NCI-H1930 (cell line): ENCODE results near the gene SRP72.
"Not testable (repeated sequence)": the region's sequence is repeated elsewhere in the genome, so short reads cannot be mapped to it uniquely, and the experiment has no call there.

Source experiments
- DNase-seq, 2 experiments: peaks; one replicate each; lab custom pipeline; 2025; lab: John Stamatoyannopoulos, UW

SRP72 gene

GRCh38 chr4:56467284-56468096 is at the start of gene SRP72:
Gene SRP72, plus strand, starts transcription at chr4:56467617. Its CDS starts 19 bp downstream, at chr4:56467636.
- DNase-seq = peak; percentile 66 to 76

GRCh38 chr4:56424176-56424575 is 43.2 kb upstream of the SRP72 start:
- no peak for DNase-seq

GRCh38 chr4:56424697-56425514 is 42.5 kb upstream of the SRP72 start:
- no peak for DNase-seq

GRCh38 chr4:56425518-56425917 is 41.9 kb upstream of the SRP72 start:
- DNase-seq = no peak

- DNase-seq = no peak
These were observed 41.1 kb upstream of the SRP72 start for GRCh38 chr4:56426273-56426672.

- no peak for DNase-seq
These were observed 40.2 kb upstream of the SRP72 start for GRCh38 chr4:56427179-56427578.

GRCh38 chr4:56430203-56430602 is 37.2 kb upstream of the SRP72 start:
- no peak for DNase-seq

- no peak for DNase-seq
These were observed 34.1 kb upstream of the SRP72 start for GRCh38 chr4:56433280-56433679.

- peak in 1 of 2 experiments; percentile 15 for DNase-seq
These were observed 32.7 kb upstream of the SRP72 start for GRCh38 chr4:56434599-56435139.

GRCh38 chr4:56435140-56435926 is 32.1 kb upstream of the SRP72 start, which contains the start of gene PPAT:
Gene PPAT, minus strand, starts transcription at chr4:56435615. Its CDS starts 138 bp downstream, at chr4:56435477.
- peak; percentile 94 to 96 for DNase-seq

GRCh38 chr4:56438766-56439165 is 28.7 kb upstream of the SRP72 start:
- DNase-seq = no peak

- no peak for DNase-seq
These were observed 26.4 kb upstream of the SRP72 start for GRCh38 chr4:56440983-56441382.

GRCh38 chr4:56444719-56445118 is 22.7 kb upstream of the SRP72 start:
- no peak for DNase-seq

- DNase-seq = no peak
These were observed 21.7 kb upstream of the SRP72 start for GRCh38 chr4:56445699-56446098.

- DNase-seq = no peak
These were observed 19.1 kb upstream of the SRP72 start for GRCh38 chr4:56448301-56448700.

- DNase-seq = not testable (repeated sequence)
These were observed 17.9 kb upstream of the SRP72 start for GRCh38 chr4:56449475-56449874.

- DNase-seq = no peak
These were observed 17.1 kb upstream of the SRP72 start for GRCh38 chr4:56450342-56450741.

GRCh38 chr4:56460085-56460484 is 7.3 kb upstream of the SRP72 start:
- DNase-seq = no peak

- DNase-seq = no peak
These were observed 5.3 kb upstream of the SRP72 start for GRCh38 chr4:56462157-56462556.

- no peak for DNase-seq
These were observed 3.7 kb upstream of the SRP72 start for GRCh38 chr4:56463711-56464110.

- no peak for DNase-seq
These were observed 2.8 kb upstream of the SRP72 start for GRCh38 chr4:56464581-56464980.
